ENCODE results near the gene KCNIP1.

- TF ChIP-seq CTCF (IDR thresholded peaks at IDR 0.05; ENCODE audit: insufficient read depth, low read depth, low read length) (no peak), EZH2 (IDR thresholded peaks at IDR 0.05; ENCODE audit: insufficient read depth, low read length) (no peak)
These were observed 25.5 kb upstream of the KCNIP1 start for GRCh38 chr5:170478306-170478705.
